Keratinocyte (primary cell): ENCODE measurements around the gene TMEM109. TPM values are rescaled to one million over a fixed set of nuclear protein-coding genes. Genes with fewer than 3 reads are reported as not detected.

ENCODE experiments used
- DNase-seq: peaks from one replicate; pipeline ENCODE4 v3.0.0-alpha.2; 2011; ENCODE audit warnings: low read depth, missing footprints, low spot score
- FAIRE-seq: peaks from 2 replicates; lab custom pipeline; 2011; peaks lifted over from hg19 to GRCh38; lab: Jason Lieb, UNC
- H2AFZ ChIP-seq: 2 replicates; pipeline ENCODE4 v1.6.0; 2012; ENCODE audit warnings: low read length, control low read depth, inconsistent platforms; ENCODE audit not compliant: control insufficient read depth
- H3K27ac ChIP-seq: 2 replicates; pipeline ENCODE4 v1.5.1; 2011; ENCODE audit warnings: low read length; ENCODE audit not compliant: control insufficient read depth, insufficient read depth
- H3K27me3 ChIP-seq: 3 replicates; pipeline ENCODE4 v1.6.0; 2011; ENCODE audit warnings: low read length; ENCODE audit not compliant: control insufficient read depth, insufficient read depth; ENCODE audit errors: extremely low read depth
- H3K36me3 ChIP-seq, 2 experiments: 2 replicates in 1 of 2; 3 replicates in 1 of 2; pipeline ENCODE4 v1.5.1; 2011; ENCODE audit warnings: low read length in 2 of 2, mild to moderate bottlenecking in 1 of 2; ENCODE audit not compliant: control insufficient read depth in 2 of 2, insufficient read depth in 2 of 2; ENCODE audit errors: extremely low read depth in 1 of 2
- H3K4me1 ChIP-seq: 3 replicates; pipeline ENCODE4 v1.5.1; 2011; ENCODE audit warnings: low read length; ENCODE audit not compliant: control insufficient read depth, insufficient read depth; ENCODE audit errors: extremely low read depth
- H3K4me2 ChIP-seq: 3 replicates; pipeline ENCODE4 v1.6.0; 2011; ENCODE audit warnings: low read depth, low read length; ENCODE audit not compliant: control insufficient read depth, insufficient read depth; ENCODE audit errors: extremely low read depth
- H3K4me3 ChIP-seq, 3 experiments: fragments of 200-600 bp in 1 of 3; sonication (generic) in 1 of 3; 2 replicates in 2 of 3; 3 replicates in 1 of 3; pipeline ENCODE4 v1.5.1; 2011 to 2016; ENCODE audit warnings: low read length in 3 of 3, mild to moderate bottlenecking in 3 of 3, control low read depth in 2 of 3, inconsistent platforms in 1 of 3, low read depth in 1 of 3, mixed read lengths in 1 of 3, mixed run types in 1 of 3, moderate library complexity in 1 of 3; ENCODE audit not compliant: control insufficient read depth in 2 of 3, insufficient read depth in 2 of 3; ENCODE audit errors: extremely low read depth in 1 of 3
- H3K79me2 ChIP-seq: 2 replicates; pipeline ENCODE4 v1.6.0; 2012; ENCODE audit warnings: low read length; ENCODE audit not compliant: control insufficient read depth, insufficient read depth
- H3K9ac ChIP-seq: 3 replicates; pipeline ENCODE4 v1.6.0; 2011; ENCODE audit warnings: low read length; ENCODE audit not compliant: control insufficient read depth, insufficient read depth; ENCODE audit errors: extremely low read depth
- H3K9me1 ChIP-seq: 3 replicates; pipeline ENCODE4 v1.6.0; 2011; ENCODE audit warnings: low read length; ENCODE audit not compliant: control insufficient read depth, insufficient read depth; ENCODE audit errors: extremely low read depth
- H3K9me3 ChIP-seq: 2 replicates; pipeline ENCODE4 v1.5.1; 2012; ENCODE audit warnings: low read depth, low read length; ENCODE audit not compliant: control insufficient read depth
- H4K20me1 ChIP-seq: 3 replicates; pipeline ENCODE4 v1.6.0; 2011; ENCODE audit warnings: low read length; ENCODE audit not compliant: control insufficient read depth, insufficient read depth; ENCODE audit errors: extremely low read depth
- CTCF ChIP-seq, 3 experiments: IDR thresholded peaks in 1 of 3; conservative IDR thresholded peaks in 1 of 3; optimal IDR thresholded peaks in 1 of 3; 2 replicates in 2 of 3; 3 replicates in 1 of 3; pipeline versions ENCODE3 to v1.5.1; 2011; ENCODE audit warnings: low read length in 3 of 3, mild to moderate bottlenecking in 3 of 3, moderate library complexity in 2 of 3, control low read depth in 1 of 3, inconsistent platforms in 1 of 3; ENCODE audit not compliant: insufficient read depth in 2 of 3; ENCODE audit errors: extremely low read depth in 1 of 3
- EZH2 ChIP-seq: IDR thresholded peaks from one replicate; pipeline ENCODE4 v1.6.1; 2012; ENCODE audit warnings: inconsistent platforms, mild to moderate bottlenecking, low read length, moderate library complexity
- dilution Hi-C: fragments of 300-500 bp; cut with MboI; formaldehyde crosslinking; loops from one replicate; pipeline ENCODE4 v1.7.0; 2020; ENCODE audit warnings: low sequenced_read_pairs; ENCODE audit not compliant: extremely low pct_ligation_motif_present
- polyA plus RNA-seq, 5 experiments: library from polyadenylated mRNA; depleted of rRNA in 3 of 5; stranded (reverse) in 3 of 5; stranded (forward) in 1 of 5; unstranded in 1 of 5; fragments of >200 nt; gene quantifications; 1 replicate in 1 of 5; 2 replicates in 3 of 5; 3 replicates in 1 of 5; pipeline versions ENCODE4 v1.2.1 to v1.2.3, GENCODE V29; 2011 to 2012; ENCODE audit warnings: missing spikeins in 2 of 5, low read depth in 1 of 5, low replicate concordance in 1 of 5

TMEM109 gene
- polyA plus RNA-seq, 1 donor (not counting 4 experiments of a cell fraction or from before 2014, with no cell fraction given), result 25.2 TPM

- H3K4me1 ChIP-seq, result peaks cover 50% of the 10 kb centered on the region
- no peak for DNase-seq
Measured at GRCh38 chr11:60918939-60919265, 4.9 kb downstream of the TMEM109 start.

GRCh38 chr11:60919320-60919719 lies 5.4 kb downstream of the TMEM109 start:
- DNase-seq, result no peak

More at GRCh38 chr11:60918939-60919265, 4.9 kb downstream of the TMEM109 start:
- no peak overlapping the region for H3K9ac ChIP-seq
- H4K20me1 ChIP-seq, result peaks cover 2% of the 10 kb centered on the region
- peaks cover 19% of the 10 kb centered on the region in 2 experiments for H3K36me3 ChIP-seq
- H3K4me3 ChIP-seq, result no peak overlapping the region
- H3K9me1 ChIP-seq, result peaks cover 4% of the 10 kb centered on the region
- peaks cover 38% of the 10 kb centered on the region for H3K79me2 ChIP-seq
- dilution Hi-C loops, result no loop called here
- no peak for TF ChIP-seq EZH2
- peak overlapping the region; percentile 20 for H3K4me2 ChIP-seq
- no peak overlapping the region for H2AFZ ChIP-seq
- peak overlapping the region; percentile 68 for H3K27ac ChIP-seq
- H3K9me3 ChIP-seq, result no peaks in the 10 kb centered on the region
- no peaks in the 10 kb centered on the region for H3K27me3 ChIP-seq
- no peak for FAIRE-seq

More at GRCh38 chr11:60919320-60919719, 5.4 kb downstream of the TMEM109 start:
- peak overlapping the region; percentile 68 for H3K27ac ChIP-seq
- peak overlapping the region; percentile 20 for H3K4me2 ChIP-seq
- no peak overlapping the region for H3K9ac ChIP-seq
- H3K4me3 ChIP-seq, result no peak overlapping the region
- TF ChIP-seq EZH2 (no peak), CTCF (optimal IDR thresholded peaks at IDR 0.05 in 1 of 3, IDR thresholded peaks at IDR 0.05 in 1 of 3, conservative IDR thresholded peaks at IDR 0.05 in 1 of 3; ENCODE audit: extremely low read depth in 1 of 3, insufficient read depth in 2 of 3, low read length in 3 of 3) (no peak)
- FAIRE-seq, result no peak
- no peaks in the 10 kb centered on the region for H3K9me3 ChIP-seq
- no peak overlapping the region for H2AFZ ChIP-seq
- dilution Hi-C loops, result no loop called here
- H3K36me3 ChIP-seq, result peaks cover 19% of the 10 kb centered on the region in 2 experiments
- peaks cover 35% of the 10 kb centered on the region for H3K79me2 ChIP-seq
- H3K9me1 ChIP-seq, result peaks cover 4% of the 10 kb centered on the region
- peaks cover 2% of the 10 kb centered on the region for H4K20me1 ChIP-seq
- H3K4me1 ChIP-seq, result peaks cover 53% of the 10 kb centered on the region
- H3K27me3 ChIP-seq, result no peaks in the 10 kb centered on the region
